ENCODE results near the gene PPIA.

PPIA gene

GRCh38 chr7:44756904-44757303 lies 39.6 kb upstream of the PPIA start:
- no peaks in the 10 kb centered on the region for H3K27me3 ChIP-seq (ENCODE audit: insufficient read depth, low read length)
- no peak overlapping the region for H3K4me3 ChIP-seq (ENCODE audit: low read length)
- WGBS: 96% methylated on average over 12 of the region's 12 CpGs
- no peak overlapping the region for H3K27ac ChIP-seq (ENCODE audit: low read depth, low read length)
- H3K9ac ChIP-seq (ENCODE audit: low read depth, low read length): no peak overlapping the region
- no peaks in the 10 kb centered on the region for H3K9me3 ChIP-seq (ENCODE audit: insufficient read depth, low read depth, low read length)
- no peaks in the 10 kb centered on the region; the same call in 1 of the 2 replicates for H3K4me1 ChIP-seq (ENCODE audit: insufficient read depth, low read length)
- H3K36me3 ChIP-seq (ENCODE audit: insufficient read depth, low read length): peaks cover 55% of the 10 kb centered on the region

GRCh38 chr7:44757311-44757710 lies 39.2 kb upstream of the PPIA start:
- H3K27ac ChIP-seq (ENCODE audit: low read depth, low read length): no peak overlapping the region
- no peak overlapping the region for H3K9ac ChIP-seq (ENCODE audit: low read depth, low read length)
- peaks cover 59% of the 10 kb centered on the region for H3K36me3 ChIP-seq (ENCODE audit: insufficient read depth, low read length)
- 94% methylated on average over 10 of the region's 10 CpGs for WGBS
- no peaks in the 10 kb centered on the region; the same call in 1 of the 2 replicates for H3K4me1 ChIP-seq (ENCODE audit: insufficient read depth, low read length)
- H3K27me3 ChIP-seq (ENCODE audit: insufficient read depth, low read length): no peaks in the 10 kb centered on the region
- H3K4me3 ChIP-seq (ENCODE audit: low read length): no peak overlapping the region
- no peaks in the 10 kb centered on the region for H3K9me3 ChIP-seq (ENCODE audit: insufficient read depth, low read depth, low read length)

GRCh38 chr7:44757739-44758138 lies 38.7 kb upstream of the PPIA start:
- Histone ChIP-seq H3K4me1 (ENCODE audit: insufficient read depth, low read length) (no peaks in the 10 kb centered on the region; the same call in 1 of the 2 replicates), H3K9me3 (ENCODE audit: insufficient read depth, low read depth, low read length) (no peaks in the 10 kb centered on the region), H3K36me3 (ENCODE audit: insufficient read depth, low read length) (peaks cover 59% of the 10 kb centered on the region), H3K4me3 (ENCODE audit: low read length) (no peak overlapping the region), H3K27ac (ENCODE audit: low read depth, low read length) (no peak overlapping the region), H3K27me3 (ENCODE audit: insufficient read depth, low read length) (no peaks in the 10 kb centered on the region), H3K9ac (ENCODE audit: low read depth, low read length) (no peak overlapping the region)
- whole genome bisulfite sequencing: 93% methylated on average over 7 of the region's 7 CpGs

GRCh38 chr7:44759246-44759645 lies 37.2 kb upstream of the PPIA start:
- WGBS: 92% methylated on average over 9 of the region's 9 CpGs
- H3K9me3 ChIP-seq (ENCODE audit: insufficient read depth, low read depth, low read length): no peaks in the 10 kb centered on the region
- no peak overlapping the region for H3K27ac ChIP-seq (ENCODE audit: low read depth, low read length)
- H3K9ac ChIP-seq (ENCODE audit: low read depth, low read length): no peak overlapping the region
- peaks cover 72% of the 10 kb centered on the region for H3K36me3 ChIP-seq (ENCODE audit: insufficient read depth, low read length)
- no peak overlapping the region for H3K4me3 ChIP-seq (ENCODE audit: low read length)
- no peaks in the 10 kb centered on the region for H3K27me3 ChIP-seq (ENCODE audit: insufficient read depth, low read length)
- H3K4me1 ChIP-seq (ENCODE audit: insufficient read depth, low read length): no peaks in the 10 kb centered on the region

- no peaks in the 10 kb centered on the region for H3K9me3 ChIP-seq (ENCODE audit: insufficient read depth, low read depth, low read length)
- WGBS: 96% methylated on average over 18 of the region's 18 CpGs
- H3K27me3 ChIP-seq (ENCODE audit: insufficient read depth, low read length): no peaks in the 10 kb centered on the region
- no peaks in the 10 kb centered on the region for H3K4me1 ChIP-seq (ENCODE audit: insufficient read depth, low read length)
- H3K9ac ChIP-seq (ENCODE audit: low read depth, low read length): no peak overlapping the region
- H3K27ac ChIP-seq (ENCODE audit: low read depth, low read length): no peak overlapping the region
- H3K36me3 ChIP-seq (ENCODE audit: insufficient read depth, low read length): peaks cover 81% of the 10 kb centered on the region
- H3K4me3 ChIP-seq (ENCODE audit: low read length): no peak overlapping the region
Measured at GRCh38 chr7:44760034-44760580, 36.4 kb upstream of the PPIA start.

GRCh38 chr7:44761207-44762161 lies 35.0 kb upstream of the PPIA start:
- Histone ChIP-seq H3K27ac (ENCODE audit: low read depth, low read length) (no peak overlapping the region), H3K4me3 (ENCODE audit: low read length) (no peak overlapping the region), H3K9ac (ENCODE audit: low read depth, low read length) (no peak overlapping the region), H3K27me3 (ENCODE audit: insufficient read depth, low read length) (no peaks in the 10 kb centered on the region), H3K4me1 (ENCODE audit: insufficient read depth, low read length) (no peaks in the 10 kb centered on the region), H3K9me3 (ENCODE audit: insufficient read depth, low read depth, low read length) (no peaks in the 10 kb centered on the region), H3K36me3 (ENCODE audit: insufficient read depth, low read length) (peaks cover 89% of the 10 kb centered on the region)
- WGBS: 92% methylated on average over 48 of the region's 48 CpGs

GRCh38 chr7:44762300-44762699 lies 34.2 kb upstream of the PPIA start:
- no peak overlapping the region for H3K27ac ChIP-seq (ENCODE audit: low read depth, low read length)
- H3K4me3 ChIP-seq (ENCODE audit: low read length): no peak overlapping the region
- H3K9ac ChIP-seq (ENCODE audit: low read depth, low read length): no peak overlapping the region
- H3K4me1 ChIP-seq (ENCODE audit: insufficient read depth, low read length): no peaks in the 10 kb centered on the region
- no peaks in the 10 kb centered on the region for H3K27me3 ChIP-seq (ENCODE audit: insufficient read depth, low read length)
- 94% methylated on average over 9 of the region's 9 CpGs for WGBS
- peaks cover 89% of the 10 kb centered on the region for H3K36me3 ChIP-seq (ENCODE audit: insufficient read depth, low read length)
- no peaks in the 10 kb centered on the region for H3K9me3 ChIP-seq (ENCODE audit: insufficient read depth, low read depth, low read length)

- H3K36me3 ChIP-seq (ENCODE audit: insufficient read depth, low read length): peaks cover 90% of the 10 kb centered on the region
Measured at GRCh38 chr7:44762726-44763522, 33.6 kb upstream of the PPIA start.

GRCh38 chr7:44764081-44764480 lies 32.4 kb upstream of the PPIA start:
- H3K27me3 ChIP-seq (ENCODE audit: insufficient read depth, low read length): no peaks in the 10 kb centered on the region
- no peaks in the 10 kb centered on the region for H3K9me3 ChIP-seq (ENCODE audit: insufficient read depth, low read depth, low read length)
- no peak overlapping the region for H3K4me3 ChIP-seq (ENCODE audit: low read length)
- no peaks in the 10 kb centered on the region; the same call in 1 of the 2 replicates for H3K4me1 ChIP-seq (ENCODE audit: insufficient read depth, low read length)
- H3K36me3 ChIP-seq (ENCODE audit: insufficient read depth, low read length): peaks cover 84% of the 10 kb centered on the region
- H3K27ac ChIP-seq (ENCODE audit: low read depth, low read length): no peak overlapping the region
- WGBS: 95% methylated on average over 6 of the region's 6 CpGs
- no peak overlapping the region for H3K9ac ChIP-seq (ENCODE audit: low read depth, low read length)

More at GRCh38 chr7:44762726-44763522, 33.6 kb upstream of the PPIA start:
- no peaks in the 10 kb centered on the region for H3K27me3 ChIP-seq (ENCODE audit: insufficient read depth, low read length)
- H3K4me1 ChIP-seq (ENCODE audit: insufficient read depth, low read length): no peaks in the 10 kb centered on the region; the same call in 1 of the 2 replicates
- no peak overlapping the region for H3K27ac ChIP-seq (ENCODE audit: low read depth, low read length)
- H3K9ac ChIP-seq (ENCODE audit: low read depth, low read length): no peak overlapping the region
- no peaks in the 10 kb centered on the region for H3K9me3 ChIP-seq (ENCODE audit: insufficient read depth, low read depth, low read length)
- 95% methylated on average over 20 of the region's 20 CpGs for WGBS
- H3K4me3 ChIP-seq (ENCODE audit: low read length): no peak overlapping the region

- Histone ChIP-seq H3K9ac (ENCODE audit: low read depth, low read length) (no peak overlapping the region), H3K36me3 (ENCODE audit: insufficient read depth, low read length) (peaks cover 78% of the 10 kb centered on the region)
- 95% methylated on average over 22 of the region's 22 CpGs for WGBS
Measured at GRCh38 chr7:44764665-44765578, 31.6 kb upstream of the PPIA start.

More at GRCh38 chr7:44764665-44765578, 31.6 kb upstream of the PPIA start:
- Histone ChIP-seq H3K4me1 (ENCODE audit: insufficient read depth, low read length) (no peaks in the 10 kb centered on the region; the same call in 1 of the 2 replicates), H3K4me3 (ENCODE audit: low read length) (no peak overlapping the region), H3K27ac (ENCODE audit: low read depth, low read length) (no peak overlapping the region), H3K27me3 (ENCODE audit: insufficient read depth, low read length) (no peaks in the 10 kb centered on the region), H3K9me3 (ENCODE audit: insufficient read depth, low read depth, low read length) (no peaks in the 10 kb centered on the region)

All from HUES64 (cell line).